IMR-90 (cell line): ENCODE measurements around the gene COPZ2. TPM values are rescaled to one million over a fixed set of nuclear protein-coding genes. Genes with fewer than 3 reads are reported as not detected.

Experiments
- ATAC-seq: fragments of 200-7000 bp; cut with Tn5 transposase; 2 replicates; pipeline ENCODE4 v1.9.1; 2020; ENCODE audit warnings: low read depth, mild to moderate bottlenecking, moderate library complexity
- BruUV-seq: library from RNA; stranded (reverse); fragments of 400-500 nt; replicated peaks from 2 replicates; lab custom pipeline; 2021; lab: Mats Ljungman, UMichigan
- CTCF ChIA-PET: fragments of 300-600 bp; formaldehyde crosslinking; extraction: SDS; loops from one replicate; lab custom pipeline; 2021; ENCODE audit warnings: antibody characterized with exemption; lab: Yijun Ruan, JAX
- POLR2A ChIA-PET: fragments of 300-600 bp; sonication (Branson Sonifier 250); formaldehyde crosslinking; loops from one replicate; lab custom pipeline; 2022; ENCODE audit warnings: antibody characterized with exemption; ENCODE audit not compliant: unreplicated experiment; lab: Charles Lee
- DNase-seq: peaks from one replicate; pipeline ENCODE4 v3.0.0; 2013
- H2AFZ ChIP-seq: replicated peaks from 2 replicates; pipeline ENCODE3; 2013; ENCODE audit warnings: low read length, mild to moderate bottlenecking; ENCODE audit not compliant: poor library complexity
- H2AK5ac ChIP-seq: 2 replicates; pipeline ENCODE4 v1.6.1; 2013; ENCODE audit warnings: low read depth, low read length, inconsistent platforms
- H2AK9ac ChIP-seq: replicated peaks from 2 replicates; pipeline ENCODE3; 2013; ENCODE audit warnings: mild to moderate bottlenecking, low read depth, low read length, moderate library complexity; ENCODE audit not compliant: poor library complexity
- H2BK120ac ChIP-seq: 2 replicates; pipeline ENCODE4 v1.6.1; 2013; ENCODE audit warnings: low read depth, low read length, inconsistent platforms
- H2BK15ac ChIP-seq: 3 replicates; pipeline ENCODE4 v1.6.1; 2013; ENCODE audit warnings: low read depth, low read length, inconsistent platforms
- H2BK20ac ChIP-seq: 2 replicates; pipeline ENCODE4 v1.6.1; 2013; ENCODE audit warnings: low read depth, mild to moderate bottlenecking, inconsistent platforms, low read length, moderate library complexity
- H2BK5ac ChIP-seq: 2 replicates; pipeline ENCODE4 v1.6.1; 2013; ENCODE audit warnings: mild to moderate bottlenecking, low read depth, low read length, inconsistent platforms; ENCODE audit not compliant: poor library complexity, severe bottlenecking
- H3K14ac ChIP-seq: replicated peaks from 2 replicates; pipeline ENCODE4 v1.6.1; 2013; ENCODE audit warnings: low read depth, low read length, inconsistent platforms
- H3K18ac ChIP-seq: 2 replicates; pipeline ENCODE4 v1.6.1; 2013; ENCODE audit warnings: low read depth, low read length, control low read depth
- H3K23ac ChIP-seq: 2 replicates; pipeline ENCODE4 v1.6.1; 2013; ENCODE audit warnings: low read depth, low read length, inconsistent platforms
- H3K27ac ChIP-seq: 2 replicates; pipeline ENCODE4 v1.5.1; 2013; ENCODE audit warnings: mild to moderate bottlenecking, control low read depth, low read length; ENCODE audit not compliant: insufficient read depth
- H3K27me3 ChIP-seq: 2 replicates; pipeline ENCODE4 v1.6.1; 2013; ENCODE audit warnings: low read length; ENCODE audit not compliant: control insufficient read depth, insufficient read depth
- H3K36me3 ChIP-seq: 2 replicates; pipeline ENCODE4 v1.6.1; 2013; ENCODE audit warnings: low read length, mixed read lengths; ENCODE audit not compliant: control insufficient read depth, insufficient read depth
- H3K4ac ChIP-seq: 2 replicates; pipeline ENCODE4 v1.6.1; 2013; ENCODE audit warnings: low read depth, low read length, inconsistent platforms
- H3K4me1 ChIP-seq: 2 replicates; pipeline ENCODE4 v1.6.1; 2013; ENCODE audit warnings: low read length, mixed read lengths; ENCODE audit not compliant: control insufficient read depth, insufficient read depth
- H3K4me2 ChIP-seq: 2 replicates; pipeline ENCODE4 v1.6.1; 2013; ENCODE audit warnings: low read depth, mild to moderate bottlenecking, control low read depth, low read length, moderate library complexity
- H3K4me3 ChIP-seq: 2 replicates; pipeline ENCODE4 v1.5.1; 2013; ENCODE audit warnings: low read depth, mild to moderate bottlenecking, control low read depth, low read length, moderate library complexity; ENCODE audit not compliant: insufficient read depth
- H3K56ac ChIP-seq: 2 replicates; pipeline ENCODE4 v1.6.1; 2013; ENCODE audit warnings: low read length, inconsistent platforms; ENCODE audit not compliant: insufficient read depth; ENCODE audit errors: extremely low read depth
- H3K79me1 ChIP-seq, 2 experiments: 2 replicates each; pipeline ENCODE4 v1.6.1; 2013; ENCODE audit warnings: low read length in 2 of 2, inconsistent platforms in 1 of 2, low read depth in 1 of 2
- H3K9ac ChIP-seq: 2 replicates; pipeline ENCODE4 v1.6.1; 2013; ENCODE audit warnings: low read depth, low read length, control low read depth
- H3K9me1 ChIP-seq: 2 replicates; pipeline ENCODE4 v1.6.1; 2013; ENCODE audit warnings: low read length, inconsistent platforms; ENCODE audit not compliant: insufficient read depth
- H3K9me3 ChIP-seq: 2 replicates; pipeline ENCODE4 v1.6.1; 2013; ENCODE audit warnings: low read length; ENCODE audit not compliant: control insufficient read depth, insufficient read depth
- H4K20me1 ChIP-seq: 2 replicates; pipeline ENCODE4 v1.6.1; 2013; ENCODE audit warnings: low read length, inconsistent platforms; ENCODE audit not compliant: insufficient read depth
- H4K5ac ChIP-seq: 2 replicates; pipeline ENCODE4 v1.6.1; 2013; ENCODE audit warnings: mild to moderate bottlenecking, low read depth, low read length, control low read depth
- H4K8ac ChIP-seq, 2 experiments: 2 replicates each; pipeline ENCODE4 v1.6.1; 2013; ENCODE audit warnings: low read depth in 2 of 2, low read length in 2 of 2, control low read depth in 1 of 2, inconsistent platforms in 1 of 2
- H4K91ac ChIP-seq: 2 replicates; pipeline ENCODE4 v1.6.1; 2013; ENCODE audit warnings: low read depth, low read length, inconsistent platforms; ENCODE audit not compliant: insufficient read depth
- BHLHE40 ChIP-seq: fragments of 150-350 bp; IDR thresholded peaks from 2 replicates; pipeline ENCODE4 v1.6.1; 2016; ENCODE audit warnings: mild to moderate bottlenecking, low read depth, low read length
- CHD1 ChIP-seq: IDR thresholded peaks from 2 replicates; pipeline ENCODE4 v1.6.1; 2012; ENCODE audit warnings: low read depth, low read length, improper control_type of control experiment
- FOS ChIP-seq: fragments of 150-350 bp; IDR thresholded peaks from 2 replicates; pipeline ENCODE4 v1.6.1; 2016; ENCODE audit warnings: low read depth, low read length
- MAZ ChIP-seq: IDR thresholded peaks from 2 replicates; pipeline ENCODE4 v1.6.1; 2012; ENCODE audit warnings: low read depth, mild to moderate bottlenecking, low read length, improper control_type of control experiment, moderate library complexity, borderline replicate concordance
- NFE2L2 ChIP-seq: fragments of 150-350 bp; IDR thresholded peaks from 2 replicates; pipeline ENCODE4 v1.6.1; 2016; ENCODE audit warnings: low read depth, mild to moderate bottlenecking, low read length
- POLR2A ChIP-seq: IDR thresholded peaks from 2 replicates; pipeline ENCODE4 v1.6.1; 2012; ENCODE audit warnings: mild to moderate bottlenecking, low read depth, low read length
- RCOR1 ChIP-seq: IDR thresholded peaks from 2 replicates; pipeline ENCODE4 v1.6.1; 2012; ENCODE audit warnings: mild to moderate bottlenecking, low read length, improper control_type of control experiment; ENCODE audit not compliant: insufficient replicate concordance
- RFX5 ChIP-seq: IDR thresholded peaks from 2 replicates; pipeline ENCODE4 v1.8.0; 2012; ENCODE audit warnings: low read depth, mild to moderate bottlenecking, low read length, moderate library complexity
- WGBS, 2 experiments: methylation state at CpG; one replicate each; pipeline versions ENCODE4 v1.1.5 to v1.1.7; 2013; ENCODE audit warnings: missing lambda C conversion rate in 2 of 2; ENCODE audit not compliant: insufficient read length in 1 of 2; ENCODE audit errors: extremely low coverage in 2 of 2; 5-methylcytosine and 5-hydroxymethylcytosine counted together
- dilution Hi-C: fragments of 300-500 bp; cut with HindIII; formaldehyde crosslinking; loops from one replicate; pipeline ENCODE4 v1.14.3; 2018; ENCODE audit warnings: low sequenced_read_pairs; ENCODE audit not compliant: unreplicated experiment
- in situ Hi-C: fragments of 300-500 bp; cut with MboI; formaldehyde crosslinking; loops from 3 replicates; pipeline ENCODE4 v1.14.3; 2019; ENCODE audit warnings: low sequenced_read_pairs, inconsistent platforms, mixed read lengths
- intact Hi-C: fragments of 100-400 bp; cut with micrococcal nuclease; formaldehyde crosslinking; loops from 2 replicates; pipeline ENCODE4 v1.10.0; 2022
- polyA plus RNA-seq, 3 experiments: library from polyadenylated mRNA; depleted of rRNA; stranded (reverse); fragments of >200 nt; gene quantifications; 2 replicates each; pipeline ENCODE4 v1.2.3, GENCODE V29; 2012; ENCODE audit warnings: low replicate concordance in 1 of 3
- total RNA-seq: library from RNA; depleted of rRNA; stranded (reverse); fragments of >200 nt; gene quantifications from 2 replicates; pipeline ENCODE4 v1.2.3, GENCODE V29; 2012
- TF ChIP-seq, protein P1 (sequence below): fragments of 150-350 bp; IDR thresholded peaks from 2 replicates; pipeline ENCODE4 v1.6.1; 2016; ENCODE audit warnings: low read depth, mild to moderate bottlenecking, low read length, moderate library complexity, borderline replicate concordance

COPZ2 gene
- total and polyA plus RNA-seq, 2 of the 4 experiments (the other 2 are of a cell fraction): 41.0 to 86.1 TPM

DNA sequence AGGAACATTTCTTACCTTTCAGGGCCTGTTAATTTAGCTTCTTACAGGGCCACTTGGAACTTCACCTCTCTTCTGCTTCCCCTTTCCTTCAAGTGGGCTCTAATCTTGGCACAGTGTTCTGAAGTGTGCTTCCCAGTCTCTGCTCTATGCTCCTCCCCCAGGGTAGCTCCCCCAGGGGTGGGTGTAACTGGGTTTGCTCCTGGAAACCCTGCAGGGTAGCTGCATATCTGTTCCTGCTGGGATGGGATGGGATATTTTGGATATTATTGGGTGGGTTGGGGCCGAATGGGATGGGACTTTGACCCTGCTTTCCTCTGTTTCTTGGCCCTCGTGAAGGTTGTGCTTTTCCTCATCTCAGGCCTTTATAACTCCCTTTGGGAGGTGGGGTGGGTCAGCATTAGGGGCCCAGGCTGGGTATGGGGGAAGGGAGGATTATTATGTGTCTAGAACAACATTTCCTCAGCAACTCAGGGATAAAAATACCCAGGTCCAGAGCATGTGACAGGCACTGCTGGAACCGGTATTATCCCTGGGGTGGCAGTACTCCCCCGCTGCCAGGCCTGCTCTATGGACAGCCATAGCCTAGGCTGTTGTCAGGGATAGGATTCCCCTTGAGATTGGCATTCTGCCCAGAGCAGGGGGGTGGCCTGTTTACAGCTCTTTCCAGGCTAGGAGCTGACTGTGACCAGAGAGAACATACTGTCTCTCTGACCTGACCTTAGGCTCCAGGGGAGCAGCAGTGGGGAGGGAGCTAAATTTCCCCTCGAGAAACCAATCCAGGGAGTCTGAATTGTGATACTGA lies 15.6 kb upstream of the COPZ2 start:
- Histone ChIP-seq H3K14ac (peak overlapping the region; percentile 41), H2BK20ac (0 out of 2 replicates have a peak overlapping the region, but pooled peaks have one; percentile 11), H3K9me3 (no peaks in the 10 kb centered on the region), H2AFZ (no peak overlapping the region), H2AK5ac (0 out of 2 replicates have a peak overlapping the region, but pooled peaks have one; percentile 56), H3K56ac (no peak overlapping the region; the same call in 1 of the 2 replicates), H3K4me1 (peaks cover 49% of the 10 kb centered on the region), H4K91ac (peak overlapping the region; percentile 23; the same call in 1 of the 2 replicates), H3K27ac (no peak overlapping the region; the same call in 1 of the 2 replicates), H3K4me2 (peak overlapping the region; percentile 25; the same call in 1 of the 2 replicates), H2BK5ac (no peak overlapping the region), H4K5ac (no peak overlapping the region), H2BK15ac (no peak overlapping the region), H3K36me3 (peaks cover 56% of the 10 kb centered on the region), H3K79me1 (peaks cover 41 to 93% of the 10 kb centered on the region in 2 experiments), H2BK120ac (no peak overlapping the region), H4K8ac (no peak overlapping the region; a peak in 1 of 4 replicates), H4K20me1 (peaks cover 55% of the 10 kb centered on the region), H3K27me3 (no peaks in the 10 kb centered on the region), H3K4me3 (no peak overlapping the region), H3K18ac (no peak overlapping the region), H3K9me1 (peaks cover 48% of the 10 kb centered on the region), H2AK9ac (peak overlapping the region; percentile 3), H3K4ac (peak overlapping the region; percentile 50; the same call in 1 of the 2 replicates), H3K23ac (peak overlapping the region; percentile 76; the same call in 1 of the 2 replicates), H3K9ac (peak overlapping the region; percentile 43)
- TF ChIP-seq MAZ (no peak), BHLHE40 (no peak), NFE2L2 (no peak), RFX5 (no peak), RCOR1 (no peak), CHD1 (no peak), FOS (no peak), POLR2A (no peak)
- TF ChIP-seq, protein P1, sequence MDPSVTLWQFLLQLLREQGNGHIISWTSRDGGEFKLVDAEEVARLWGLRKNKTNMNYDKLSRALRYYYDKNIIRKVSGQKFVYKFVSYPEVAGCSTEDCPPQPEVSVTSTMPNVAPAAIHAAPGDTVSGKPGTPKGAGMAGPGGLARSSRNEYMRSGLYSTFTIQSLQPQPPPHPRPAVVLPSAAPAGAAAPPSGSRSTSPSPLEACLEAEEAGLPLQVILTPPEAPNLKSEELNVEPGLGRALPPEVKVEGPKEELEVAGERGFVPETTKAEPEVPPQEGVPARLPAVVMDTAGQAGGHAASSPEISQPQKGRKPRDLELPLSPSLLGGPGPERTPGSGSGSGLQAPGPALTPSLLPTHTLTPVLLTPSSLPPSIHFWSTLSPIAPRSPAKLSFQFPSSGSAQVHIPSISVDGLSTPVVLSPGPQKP: no peak
- no CpG with 5 or more reads among the region's 5 CpGs for WGBS, 2 experiments
- POLR2A ChIA-PET: interaction anchor here (0.5 to 0.6 kb wide), 2 partner anchors 24 to 364 kb away, joined by 4 read pairs; no protein-coding TSS in a partner anchor
- dilution Hi-C loops (no loop called here), intact Hi-C loops (no loop called here), in situ Hi-C loops (no loop called here)
- CTCF ChIA-PET: no interaction called here
- ATAC-seq (no peak), DNase-seq (peak; percentile 40)
- BruUV-seq: no TSS peak
